ENCODE measurements around the gene BCORL1.

Gene BCORL1

GRCh38 chrX:130080791-130081367, 98.4 kb downstream of the BCORL1 start:
- H3K4me3 ChIP-seq (ENCODE audit: low read depth, low read length), result no peak overlapping the region
- no peak for DNase-seq (ENCODE audit: low read depth)
- TF ChIP-seq, protein P1, sequence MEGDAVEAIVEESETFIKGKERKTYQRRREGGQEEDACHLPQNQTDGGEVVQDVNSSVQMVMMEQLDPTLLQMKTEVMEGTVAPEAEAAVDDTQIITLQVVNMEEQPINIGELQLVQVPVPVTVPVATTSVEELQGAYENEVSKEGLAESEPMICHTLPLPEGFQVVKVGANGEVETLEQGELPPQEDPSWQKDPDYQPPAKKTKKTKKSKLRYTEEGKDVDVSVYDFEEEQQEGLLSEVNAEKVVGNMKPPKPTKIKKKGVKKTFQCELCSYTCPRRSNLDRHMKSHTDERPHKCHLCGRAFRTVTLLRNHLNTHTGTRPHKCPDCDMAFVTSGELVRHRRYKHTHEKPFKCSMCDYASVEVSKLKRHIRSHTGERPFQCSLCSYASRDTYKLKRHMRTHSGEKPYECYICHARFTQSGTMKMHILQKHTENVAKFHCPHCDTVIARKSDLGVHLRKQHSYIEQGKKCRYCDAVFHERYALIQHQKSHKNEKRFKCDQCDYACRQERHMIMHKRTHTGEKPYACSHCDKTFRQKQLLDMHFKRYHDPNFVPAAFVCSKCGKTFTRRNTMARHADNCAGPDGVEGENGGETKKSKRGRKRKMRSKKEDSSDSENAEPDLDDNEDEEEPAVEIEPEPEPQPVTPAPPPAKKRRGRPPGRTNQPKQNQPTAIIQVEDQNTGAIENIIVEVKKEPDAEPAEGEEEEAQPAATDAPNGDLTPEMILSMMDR (IDR thresholded peaks at IDR 0.05; ENCODE audit: control insufficient read depth, extremely low read depth, insufficient read depth), result no peak

- TF ChIP-seq, protein P1 (IDR thresholded peaks at IDR 0.05; ENCODE audit: control insufficient read depth, extremely low read depth, insufficient read depth), result no peak
- H3K4me3 ChIP-seq (ENCODE audit: low read depth, low read length), result no peak overlapping the region
- DNase-seq (ENCODE audit: low read depth), result no peak
Observed at GRCh38 chrX:130081421-130082045, 99.1 kb downstream of the BCORL1 start.

DNA sequence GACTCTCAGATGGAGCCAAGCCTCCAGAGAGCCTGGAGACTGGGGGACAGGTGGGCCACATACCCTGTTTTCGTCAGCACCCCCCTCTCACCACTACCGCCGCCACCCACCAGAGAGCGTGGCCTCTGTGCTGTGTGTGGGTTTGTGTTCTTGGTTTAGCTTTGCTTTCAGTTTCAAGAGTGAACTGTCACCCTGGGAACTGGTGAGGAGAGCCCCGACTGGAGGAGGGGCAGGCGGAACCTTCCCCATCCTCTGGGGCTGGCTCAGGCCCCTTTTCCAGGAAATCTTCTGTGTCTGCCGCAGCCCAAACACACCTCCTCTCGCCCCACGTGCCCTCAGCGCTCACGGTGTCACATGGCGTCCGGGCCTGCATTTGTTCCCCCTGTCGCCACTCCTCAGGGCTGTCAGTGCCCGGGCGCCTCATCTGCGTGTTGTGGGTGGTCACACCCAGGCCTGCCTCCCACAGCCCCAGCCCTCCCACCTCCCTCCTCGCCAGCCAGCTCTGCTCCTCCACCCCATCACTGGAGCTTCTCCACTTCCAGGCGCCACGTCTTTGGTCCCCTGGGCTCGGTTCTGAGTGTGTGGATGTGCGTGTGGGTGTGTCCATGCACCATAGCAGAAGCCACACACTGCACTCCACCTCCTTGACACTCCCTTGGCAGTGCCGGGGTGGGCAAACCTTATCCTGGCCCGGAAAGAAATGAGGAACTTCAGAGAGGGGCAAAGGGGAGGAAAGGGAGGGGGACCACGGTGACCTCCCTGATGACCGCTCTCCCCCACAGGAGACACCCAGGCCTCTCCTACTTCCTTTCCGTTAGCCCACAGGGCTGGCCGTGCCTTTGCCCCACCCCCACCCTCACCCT, 100.0 kb downstream of the BCORL1 start:
- no peak overlapping the region for H3K4me3 ChIP-seq (ENCODE audit: low read depth, low read length)

DNA sequence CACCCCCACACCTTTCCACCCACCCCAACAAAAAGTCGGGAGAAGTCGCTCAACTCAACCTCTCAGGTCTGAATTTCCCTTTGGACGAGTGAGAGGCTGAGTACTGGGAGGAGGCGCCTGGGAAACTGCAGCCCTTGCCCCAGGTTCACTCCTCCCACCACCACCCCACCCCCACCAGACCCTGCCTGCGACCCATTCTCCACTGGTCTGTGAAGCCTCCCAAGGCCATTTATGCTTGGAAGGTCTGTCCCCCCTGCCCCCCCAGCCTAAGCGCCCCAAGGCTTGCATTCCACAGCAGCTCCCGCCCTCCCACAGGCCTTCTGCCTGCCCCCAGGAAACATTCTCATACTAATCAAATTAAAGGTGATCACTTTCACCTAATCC, 100.7 kb downstream of the BCORL1 start:
- no peak overlapping the region for H3K4me3 ChIP-seq (ENCODE audit: low read depth, low read length)
- TF ChIP-seq, protein P1 (IDR thresholded peaks at IDR 0.05; ENCODE audit: control insufficient read depth, extremely low read depth, insufficient read depth), result no peak
- no peak for DNase-seq (ENCODE audit: low read depth)

More for the DNA sequence above, 100.0 kb downstream of the BCORL1 start:
- TF ChIP-seq, protein P1 (IDR thresholded peaks at IDR 0.05; ENCODE audit: control insufficient read depth, extremely low read depth, insufficient read depth), result no peak
- DNase-seq (ENCODE audit: low read depth), result no peak

GRCh38 chrX:130083656-130084382, 101.4 kb downstream of the BCORL1 start:
- TF ChIP-seq, protein P1 (IDR thresholded peaks at IDR 0.05; ENCODE audit: control insufficient read depth, extremely low read depth, insufficient read depth), result no peak
- H3K4me3 ChIP-seq (ENCODE audit: low read depth, low read length), result no peak overlapping the region
- DNase-seq (ENCODE audit: low read depth), result no peak

- DNase-seq (ENCODE audit: low read depth), result no peak
- TF ChIP-seq, protein P1 (IDR thresholded peaks at IDR 0.05; ENCODE audit: control insufficient read depth, extremely low read depth, insufficient read depth), result no peak
- H3K4me3 ChIP-seq (ENCODE audit: low read depth, low read length), result no peak overlapping the region
Observed at GRCh38 chrX:130084631-130085237, 102.3 kb downstream of the BCORL1 start.

Data from LNCaP clone FGC (cell line).